ENCODE results near the gene MARCHF2. TPM values are rescaled to one million over a fixed set of nuclear protein-coding genes. Genes with fewer than 3 reads are reported as not detected.

Gene MARCHF2
- total RNA-seq, 1 donor from 2014 or later, result 42.5 TPM

DNA sequence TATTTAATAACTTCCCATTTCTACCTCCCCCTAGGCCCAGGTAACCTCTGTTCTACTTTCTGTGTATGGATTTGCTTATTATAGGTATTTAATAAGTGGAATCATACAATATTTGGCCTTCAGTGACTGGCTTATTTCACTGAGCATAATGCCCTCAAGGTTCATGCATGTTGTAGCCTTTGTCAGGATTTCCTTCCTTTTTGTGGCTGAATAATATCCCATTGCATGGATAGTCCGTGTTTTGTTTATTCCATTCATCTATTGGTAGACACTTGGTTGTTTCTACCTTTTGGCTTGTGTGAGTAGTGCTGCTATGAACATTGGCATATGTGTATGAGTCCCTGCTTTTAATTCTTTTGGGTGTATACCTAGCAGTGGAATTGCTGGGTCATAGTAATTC, 41.1 kb downstream of the MARCHF2 start:
- TF ChIP-seq CTCF (IDR thresholded peaks at IDR 0.05), result no peak
- Mint-ChIP-seq H3K9me3 (ENCODE audit: low read depth) (no peaks in the 10 kb centered on the region), H3K27ac (ENCODE audit: unreplicated experiment) (no peak overlapping the region), H3K27me3 (ENCODE audit: low read depth) (no peaks in the 10 kb centered on the region), H3K36me3 (ENCODE audit: low read depth) (peaks cover 7% of the 10 kb centered on the region), H3K4me1 (ENCODE audit: low read depth) (peaks cover 76% of the 10 kb centered on the region), H3K4me3 (ENCODE audit: unreplicated experiment) (no peak overlapping the region)
- no peak for DNase-seq (ENCODE audit: low spot score)

DNA sequence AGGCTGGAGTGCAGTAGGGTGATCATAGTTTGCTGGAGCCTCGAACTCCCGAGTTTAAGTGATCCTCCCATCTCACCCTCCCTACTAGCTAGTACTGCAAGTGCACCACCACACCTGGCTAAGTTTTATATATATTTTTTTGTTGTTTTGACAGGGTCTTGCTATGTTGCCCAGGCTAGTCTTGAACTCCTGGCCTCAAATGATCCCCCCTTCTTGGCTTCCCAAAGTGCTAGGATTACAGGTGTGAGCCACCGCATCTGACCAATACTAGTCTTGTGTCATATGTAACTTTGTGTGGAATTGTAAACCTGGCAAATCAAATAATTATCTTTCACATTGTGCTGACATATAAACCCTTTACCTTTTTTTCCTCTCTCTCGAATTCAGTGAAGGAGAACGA, 41.9 kb downstream of the MARCHF2 start:
- peaks cover 7% of the 10 kb centered on the region for H3K36me3 Mint-ChIP-seq (ENCODE audit: low read depth)
- no peaks in the 10 kb centered on the region for H3K27me3 Mint-ChIP-seq (ENCODE audit: low read depth)
- TF ChIP-seq CTCF (IDR thresholded peaks at IDR 0.05), result no peak
- peaks cover 80% of the 10 kb centered on the region for H3K4me1 Mint-ChIP-seq (ENCODE audit: low read depth)
- no peak for DNase-seq (ENCODE audit: low spot score)
- H3K9me3 Mint-ChIP-seq (ENCODE audit: low read depth), result no peaks in the 10 kb centered on the region
- H3K4me3 Mint-ChIP-seq (ENCODE audit: unreplicated experiment), result no peak overlapping the region
- no peak overlapping the region for H3K27ac Mint-ChIP-seq (ENCODE audit: unreplicated experiment)

- Mint-ChIP-seq H3K4me3 (ENCODE audit: unreplicated experiment) (no peak overlapping the region), H3K9me3 (ENCODE audit: low read depth) (no peaks in the 10 kb centered on the region), H3K27me3 (ENCODE audit: low read depth) (no peaks in the 10 kb centered on the region), H3K27ac (ENCODE audit: unreplicated experiment) (peak overlapping the region; percentile 57), H3K4me1 (ENCODE audit: low read depth) (peaks cover 88% of the 10 kb centered on the region), H3K36me3 (ENCODE audit: low read depth) (peaks cover 7% of the 10 kb centered on the region)
- TF ChIP-seq CTCF (IDR thresholded peaks at IDR 0.05), result peak; percentile 44
- DNase-seq (ENCODE audit: low spot score), result peak; percentile 66
Observed at GRCh38 chr19:8456064-8456463, 43.0 kb downstream of the MARCHF2 start.

DNA sequence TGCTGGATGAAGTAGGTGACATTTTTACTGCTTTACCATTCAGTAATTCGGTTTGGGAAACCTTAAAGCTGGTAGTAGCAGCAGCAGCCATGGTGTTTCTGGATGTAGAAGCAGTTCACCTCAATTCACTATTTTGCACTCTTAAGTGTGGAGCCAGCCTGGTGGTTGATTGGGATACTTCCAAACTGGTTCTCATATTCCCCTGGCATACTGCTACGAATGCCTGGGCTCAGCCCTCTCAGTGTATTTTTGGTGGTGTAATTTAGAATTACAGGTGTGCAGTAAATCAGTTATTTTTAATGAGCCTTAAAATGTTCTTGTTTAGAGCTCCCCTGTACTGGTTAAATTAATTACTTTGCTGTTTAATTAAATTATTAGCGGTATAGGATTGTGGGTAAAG, 44.1 kb downstream of the MARCHF2 start:
- Mint-ChIP-seq H3K4me3 (ENCODE audit: unreplicated experiment) (no peak overlapping the region), H3K4me1 (ENCODE audit: low read depth) (peaks cover 88% of the 10 kb centered on the region), H3K36me3 (ENCODE audit: low read depth) (peaks cover 7% of the 10 kb centered on the region), H3K27ac (ENCODE audit: unreplicated experiment) (no peak overlapping the region), H3K9me3 (ENCODE audit: low read depth) (no peaks in the 10 kb centered on the region), H3K27me3 (ENCODE audit: low read depth) (no peaks in the 10 kb centered on the region)
- no peak for DNase-seq (ENCODE audit: low spot score)
- TF ChIP-seq CTCF (IDR thresholded peaks at IDR 0.05), result no peak

DNA sequence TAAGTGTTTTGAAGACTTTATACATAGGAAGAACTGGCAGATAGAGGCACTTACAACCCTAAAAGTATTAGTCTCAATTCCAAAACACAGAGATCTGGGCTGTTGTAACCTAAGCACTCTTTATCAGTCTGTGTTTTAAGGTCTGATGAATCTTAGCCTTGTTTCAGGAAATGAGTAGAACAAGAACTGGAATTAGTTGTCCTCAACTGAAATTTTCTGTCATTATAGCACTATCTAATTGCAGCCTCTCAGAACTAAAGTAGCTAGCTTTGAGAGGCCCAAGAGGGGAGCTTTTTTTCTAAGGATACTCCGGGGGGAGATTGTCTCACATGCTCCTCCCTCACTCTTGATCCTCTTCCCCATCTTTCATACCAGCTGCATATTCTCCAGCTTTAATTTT, 44.7 kb downstream of the MARCHF2 start:
- no peak for TF ChIP-seq CTCF (IDR thresholded peaks at IDR 0.05)
- Mint-ChIP-seq H3K9me3 (ENCODE audit: low read depth) (no peaks in the 10 kb centered on the region), H3K27ac (ENCODE audit: unreplicated experiment) (peak overlapping the region; percentile 99), H3K36me3 (ENCODE audit: low read depth) (peaks cover 7% of the 10 kb centered on the region), H3K27me3 (ENCODE audit: low read depth) (no peaks in the 10 kb centered on the region), H3K4me1 (ENCODE audit: low read depth) (peaks cover 90% of the 10 kb centered on the region), H3K4me3 (ENCODE audit: unreplicated experiment) (no peak overlapping the region)
- DNase-seq (ENCODE audit: low spot score), result no peak

All from chondrocyte (in vitro differentiated cells).